ENCODE measurements around the gene CCL5.

The CCL5 gene

GRCh38 chr17:35867574-35867973, 12.6 kb downstream of the CCL5 start:
- no peak for DNase-seq (ENCODE audit: low read depth in 3 of 3)

GRCh38 chr17:35866341-35866950, 13.7 kb downstream of the CCL5 start:
- no peak for DNase-seq (ENCODE audit: low read depth in 3 of 3)

DNA sequence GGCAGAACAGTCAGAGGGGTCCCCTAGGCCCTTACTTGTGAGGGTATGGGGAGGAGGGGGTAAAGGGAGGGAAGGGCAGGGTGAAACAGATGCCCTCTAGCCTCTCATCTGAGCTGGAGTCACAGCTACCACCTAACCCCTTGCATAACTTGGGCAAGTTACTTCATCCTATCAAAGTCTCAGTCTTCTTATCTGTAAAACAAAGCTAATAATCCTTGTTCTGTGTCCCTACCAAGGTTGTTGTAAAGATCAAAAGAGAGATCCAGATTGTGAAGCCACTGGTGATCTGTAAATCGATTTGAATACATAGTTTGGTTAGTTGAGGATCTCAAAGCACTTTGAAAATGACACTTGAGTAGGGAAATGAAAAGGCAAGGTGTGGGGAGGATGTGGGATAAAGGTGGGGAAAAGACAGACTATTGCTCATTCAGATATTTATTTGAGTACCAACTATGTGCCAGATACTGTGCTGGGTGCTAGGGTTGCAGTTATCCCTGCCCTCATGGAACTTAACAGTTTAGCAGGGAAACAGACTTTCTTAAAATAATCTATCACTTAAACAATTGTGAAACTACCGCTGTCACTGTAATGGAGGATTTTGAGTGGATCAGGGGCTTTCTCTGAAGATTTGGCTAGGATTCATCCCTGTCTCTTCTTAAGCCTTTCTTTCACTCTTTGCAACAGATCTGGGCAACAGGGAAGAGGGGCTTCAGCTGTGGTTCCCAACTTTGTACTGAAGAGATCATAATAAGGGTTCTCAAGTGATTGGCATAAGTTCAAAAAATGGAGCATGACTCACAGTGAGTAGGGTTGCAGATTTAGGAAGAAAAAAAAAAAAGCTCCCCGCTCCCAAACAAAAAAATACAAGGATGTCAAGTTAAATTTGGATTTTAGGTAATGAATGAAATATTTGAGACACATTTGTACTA, 14.5 kb downstream of the CCL5 start:
- no peak for DNase-seq (ENCODE audit: low read depth in 3 of 3)

DNA sequence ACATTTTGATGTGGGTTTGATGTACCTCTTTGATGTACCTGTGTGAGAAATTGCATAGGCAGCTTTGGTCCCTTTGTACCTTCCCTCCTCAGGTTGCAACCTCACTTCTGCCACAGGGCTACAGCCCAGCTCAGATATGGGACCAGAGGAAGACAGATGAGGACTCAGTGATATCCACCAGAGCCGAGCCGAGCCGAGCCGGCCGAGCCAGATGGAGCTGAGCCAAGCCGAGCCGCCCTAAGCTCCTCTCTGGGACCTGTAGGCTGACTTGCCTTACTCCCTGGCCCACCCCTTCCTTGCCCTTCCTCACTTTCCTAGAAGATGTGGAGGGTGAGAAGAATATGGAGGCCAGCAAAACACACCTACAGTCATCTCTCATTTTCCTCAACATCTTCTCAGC, 15.3 kb downstream of the CCL5 start:
- DNase-seq (ENCODE audit: low read depth in 3 of 3): no peak

GRCh38 chr17:35856603-35857002, 23.6 kb downstream of the CCL5 start:
- DNase-seq (ENCODE audit: low read depth in 3 of 3): no peak

GRCh38 chr17:35855965-35856364, 24.2 kb downstream of the CCL5 start:
- DNase-seq (ENCODE audit: low read depth in 3 of 3): no peak

DNA sequence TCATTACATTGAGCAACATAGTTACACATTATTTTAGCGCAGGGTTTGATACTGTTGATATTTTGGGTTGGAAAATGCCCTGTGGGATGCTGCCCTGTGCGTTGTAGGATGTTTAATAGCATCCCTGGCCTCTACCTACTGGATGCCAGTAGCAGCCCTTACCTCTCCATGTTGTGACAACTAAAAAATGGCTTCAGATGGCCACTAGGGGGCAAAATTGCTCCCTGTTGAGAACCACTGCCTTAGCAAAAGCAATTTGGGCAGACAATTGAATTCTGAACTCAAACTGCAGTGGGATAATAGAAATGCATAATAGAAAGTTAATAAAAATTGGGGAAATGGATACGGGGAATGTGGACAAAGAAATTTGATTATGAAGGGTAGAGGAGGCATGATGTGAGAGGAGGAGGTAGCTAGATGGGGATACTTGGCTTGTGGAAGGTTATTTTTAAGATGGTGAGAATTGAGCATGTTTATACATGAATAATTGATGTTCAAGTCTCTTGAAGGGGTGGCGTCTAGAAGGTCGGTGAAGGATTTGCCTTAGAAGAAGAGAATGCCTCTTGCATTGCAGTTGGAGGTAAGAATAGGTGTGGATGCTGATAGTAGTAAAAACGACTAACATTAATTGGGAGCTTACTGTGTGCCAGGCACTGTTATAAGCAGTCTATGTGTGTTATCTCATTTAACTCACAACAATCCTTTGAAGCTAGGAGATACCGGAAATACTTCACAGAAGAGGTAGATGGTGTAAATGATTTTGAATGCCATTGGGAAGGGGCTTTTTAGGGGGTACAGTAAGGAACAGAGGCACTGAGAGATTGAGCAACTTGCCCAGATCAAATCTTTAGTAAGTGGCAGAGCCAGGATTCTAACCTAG, 30.5 kb downstream of the CCL5 start:
- peak in 2 of 3 experiments; percentile 14 to 29 for DNase-seq (ENCODE audit: low read depth in 3 of 3)

DNA sequence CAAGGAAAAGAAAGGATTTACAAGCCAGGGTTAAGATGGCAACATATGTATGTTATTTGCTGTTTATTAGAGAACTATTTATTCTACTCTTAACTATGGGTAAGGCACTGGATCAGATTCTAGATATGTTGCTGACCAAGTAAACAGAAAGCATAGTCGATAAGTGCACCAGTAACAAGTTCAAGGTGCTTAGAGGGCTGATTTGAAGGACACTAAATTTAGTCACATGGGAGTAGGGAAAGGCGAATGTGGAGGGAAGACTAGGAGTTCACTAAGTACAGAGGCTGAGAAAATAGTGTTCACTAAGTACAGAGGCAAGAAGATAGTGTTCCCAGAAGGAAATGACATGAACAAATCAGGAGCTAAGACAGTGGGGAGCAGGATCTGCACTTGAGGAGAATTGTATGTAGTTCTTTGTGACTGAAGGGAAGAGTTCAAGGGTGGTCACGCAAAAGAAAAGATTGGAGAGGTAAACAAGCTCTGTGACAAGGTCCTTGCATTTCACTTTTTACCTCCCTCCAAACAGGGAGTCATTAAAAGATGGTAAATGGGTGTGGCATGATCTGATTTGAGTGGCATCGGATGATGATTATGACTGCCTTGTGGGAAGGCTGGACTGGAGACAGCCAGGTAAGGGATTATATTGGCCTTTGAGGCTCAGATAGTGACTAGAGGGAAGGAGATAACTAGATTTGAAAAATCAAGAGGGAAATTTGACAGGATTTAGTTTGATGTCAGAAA, 32.4 kb downstream of the CCL5 start:
- DNase-seq (ENCODE audit: low read depth in 3 of 3): no peak

GRCh38 chr17:35847006-35847405, 33.2 kb downstream of the CCL5 start:
- no peak for DNase-seq (ENCODE audit: low read depth in 3 of 3)

DNA sequence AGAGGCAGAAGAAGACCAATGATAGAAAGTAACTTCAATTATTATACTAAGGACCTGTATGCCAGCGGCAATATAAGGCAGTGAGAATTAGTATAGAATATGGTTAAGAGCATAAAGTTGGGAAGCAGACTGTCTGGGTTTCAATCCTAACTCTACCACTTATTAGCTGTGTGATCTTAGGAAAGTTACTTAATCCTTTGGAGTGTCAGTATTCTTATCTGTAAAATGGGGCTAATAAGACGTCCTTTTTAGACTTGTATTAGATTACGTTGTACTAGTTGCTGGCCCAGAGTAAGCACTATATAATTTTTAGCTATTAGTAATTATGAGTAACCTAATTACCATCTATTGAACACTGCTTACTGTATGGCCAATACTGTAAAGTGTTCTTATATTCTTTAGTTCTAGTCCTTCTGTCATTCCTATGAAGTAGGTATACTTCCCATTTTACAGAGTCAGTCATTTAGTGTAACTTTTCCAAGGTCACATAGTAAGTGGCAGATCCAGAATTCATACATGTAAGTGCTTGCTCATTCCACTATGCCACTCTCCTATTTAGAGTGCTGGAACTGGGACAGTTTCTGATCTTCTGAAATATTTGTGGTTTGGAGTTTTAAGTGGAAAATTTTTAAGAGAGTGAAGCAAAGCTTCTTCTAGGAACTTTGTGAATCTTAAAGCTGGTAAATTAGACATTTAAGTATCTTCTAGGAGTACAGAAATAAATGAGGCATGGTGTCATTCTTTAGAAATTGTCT, 33.9 kb downstream of the CCL5 start:
- DNase-seq (ENCODE audit: low read depth in 3 of 3): no peak

DNA sequence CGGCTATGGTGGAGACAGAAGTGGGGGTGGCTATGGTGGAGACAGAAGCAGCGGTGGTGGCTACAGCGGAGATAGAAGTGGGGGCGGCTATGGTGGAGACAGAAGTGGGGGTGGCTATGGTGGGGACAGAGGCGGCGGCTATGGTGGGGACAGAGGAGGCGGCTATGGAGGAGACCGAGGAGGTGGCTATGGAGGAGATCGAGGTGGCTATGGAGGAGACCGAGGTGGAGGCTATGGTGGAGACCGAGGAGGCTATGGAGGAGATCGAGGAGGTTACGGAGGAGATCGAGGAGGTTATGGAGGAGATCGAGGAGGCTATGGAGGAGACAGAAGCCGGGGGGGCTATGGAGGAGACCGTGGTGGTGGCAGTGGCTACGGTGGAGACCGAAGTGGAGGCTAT, 35.6 kb downstream of the CCL5 start:
- DNase-seq (ENCODE audit: low read depth in 3 of 3): no peak

- DNase-seq (ENCODE audit: low read depth in 3 of 3): no peak
These were observed 36.5 kb downstream of the CCL5 start for GRCh38 chr17:35843698-35844097.

DNA sequence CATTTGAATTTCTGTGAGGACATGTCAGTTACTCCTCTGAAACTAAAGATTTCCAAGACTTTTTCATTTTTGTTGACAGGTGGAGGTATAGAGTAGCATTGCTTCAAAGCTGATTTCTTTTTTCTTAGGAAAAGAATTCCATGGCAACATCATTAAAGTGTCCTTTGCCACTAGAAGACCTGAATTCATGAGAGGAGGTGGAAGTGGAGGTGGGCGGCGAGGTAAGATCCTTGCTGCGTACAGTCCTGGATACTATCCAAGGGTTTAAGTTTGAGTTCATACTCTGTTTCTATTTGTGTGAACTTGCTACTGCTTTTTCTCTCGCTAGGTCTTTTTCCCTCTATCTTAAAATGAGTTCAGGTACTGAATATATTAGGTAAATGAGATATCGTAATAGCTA, 37.9 kb downstream of the CCL5 start:
- DNase-seq (ENCODE audit: low read depth in 3 of 3): no peak

DNA sequence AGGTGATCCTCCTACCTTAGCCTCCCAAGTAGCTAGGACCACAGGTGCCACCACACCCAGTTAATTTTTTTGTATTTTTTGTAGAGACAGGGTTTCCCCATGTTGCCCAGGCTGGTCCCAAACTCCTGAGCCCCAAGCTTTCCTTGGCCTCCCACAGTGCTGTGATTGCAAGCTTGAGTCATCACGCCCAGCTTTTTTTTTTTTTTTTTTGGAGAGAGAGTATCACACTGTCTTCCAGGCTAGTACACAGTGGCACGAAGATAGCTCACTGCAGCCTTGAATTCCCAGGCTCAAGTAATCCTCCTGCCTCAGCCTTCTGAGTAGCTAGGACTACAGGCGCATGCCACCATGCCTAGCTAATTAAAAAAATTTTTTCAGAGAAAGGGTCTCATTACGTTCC, 38.7 kb downstream of the CCL5 start:
- no peak for DNase-seq (ENCODE audit: low read depth in 3 of 3)

DNA sequence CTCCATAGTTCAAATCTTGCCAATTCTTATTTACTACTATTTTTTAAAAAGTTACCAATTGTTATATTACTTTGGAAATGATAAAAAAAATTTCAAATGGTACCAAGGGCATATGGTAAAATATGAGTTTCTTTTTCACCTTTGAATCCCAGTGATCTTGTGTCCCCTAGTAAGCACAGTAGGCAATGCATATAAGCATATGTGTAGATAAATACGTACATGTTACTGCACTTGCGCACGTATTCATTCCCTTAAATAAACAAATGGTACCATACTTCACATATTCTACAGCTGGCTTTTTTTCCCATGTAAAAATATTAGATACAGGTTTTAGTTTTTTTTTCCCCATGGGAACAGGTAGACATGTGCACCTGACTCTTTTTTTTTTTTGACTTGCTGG, 39.1 kb downstream of the CCL5 start:
- DNase-seq (ENCODE audit: low read depth in 3 of 3): no peak

GRCh38 chr17:35825206-35825605, 55.0 kb downstream of the CCL5 start:
- no peak for DNase-seq (ENCODE audit: low read depth in 3 of 3)
